GM21526 (cell line): ENCODE data around the gene PRSS33.

Source experiments
- ATAC-seq: cut with Tn5 transposase; IDR thresholded peaks from one replicate; pipeline ENCODE4 v1.9.1; 2021; ENCODE audit warnings: moderate library complexity; ENCODE audit not compliant: unreplicated experiment, low FRiP score

Gene PRSS33

DNA sequence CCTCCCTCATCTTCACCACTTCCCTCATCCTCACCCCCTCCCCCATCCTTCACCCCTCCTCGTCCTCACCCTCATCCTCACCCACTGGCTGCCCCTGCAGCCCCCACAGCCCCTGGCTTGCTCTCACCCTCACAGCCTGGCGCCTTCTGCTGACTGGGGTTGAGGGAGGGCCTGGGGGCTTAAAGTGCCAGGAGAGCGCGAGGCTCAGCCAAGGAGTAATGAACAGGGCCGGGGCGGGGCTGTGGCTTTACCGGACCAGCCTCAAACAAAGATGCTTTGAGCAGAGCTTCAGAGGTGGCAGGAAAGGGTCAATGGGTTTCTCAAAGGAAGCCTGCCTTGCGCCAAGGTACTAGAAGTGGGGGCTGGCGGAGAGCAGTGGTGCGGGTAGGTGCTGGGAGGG, at the start of gene PRSS33:
Gene PRSS33 (minus strand): TSS at position 155 of the 400 bp plus-strand sequence. CDS start 1,013 bp downstream, outside the sequence.
- ATAC-seq = no peak

GRCh38 chr16:2836646-2837508, 49.5 kb upstream of the PRSS33 start:
- no peak for ATAC-seq

GRCh38 chr16:2835638-2836493, 48.5 kb upstream of the PRSS33 start:
- ATAC-seq = no peak

DNA sequence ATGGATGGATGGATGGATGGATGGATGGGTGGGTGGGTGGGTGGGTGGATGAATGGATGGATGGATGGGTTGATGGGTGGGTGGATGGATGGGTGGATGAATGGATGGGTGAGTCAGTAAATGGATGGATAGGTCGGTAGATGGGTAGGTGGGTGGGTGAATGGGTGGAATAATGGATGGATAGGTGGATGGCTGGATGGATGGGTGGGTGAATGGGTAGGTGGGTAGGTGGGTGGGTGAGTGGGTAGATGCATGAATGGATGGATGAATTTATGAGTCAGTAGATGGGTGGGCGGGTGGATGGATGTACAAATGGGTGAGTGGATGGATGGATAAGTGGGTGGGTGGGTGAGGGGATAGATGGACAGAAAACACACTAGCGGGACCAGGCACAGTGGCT, 47.6 kb upstream of the PRSS33 start:
- no peak for ATAC-seq

GRCh38 chr16:2833776-2834175, 46.4 kb upstream of the PRSS33 start:
- no peak for ATAC-seq

DNA sequence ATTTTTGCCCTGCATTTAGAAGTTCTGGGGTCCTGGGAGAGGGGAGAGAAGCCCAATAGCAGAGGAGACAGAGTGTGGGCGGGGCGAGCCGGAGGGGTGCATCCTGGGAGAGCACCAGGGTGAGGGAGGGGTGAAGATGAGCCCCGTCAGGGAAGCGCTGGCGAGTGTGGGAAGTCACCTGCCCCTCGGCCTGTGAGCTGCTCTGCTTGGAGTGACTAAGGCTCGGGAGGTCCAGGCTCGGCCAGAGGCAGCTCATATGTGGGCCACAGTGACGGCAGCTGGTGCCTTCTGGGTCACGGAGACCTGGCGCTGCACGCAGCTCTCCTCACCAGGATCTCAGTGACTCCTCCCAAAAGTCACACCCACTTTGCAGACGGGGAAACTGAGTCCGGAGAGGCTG, 43.8 kb upstream of the PRSS33 start:
- no peak for ATAC-seq

DNA sequence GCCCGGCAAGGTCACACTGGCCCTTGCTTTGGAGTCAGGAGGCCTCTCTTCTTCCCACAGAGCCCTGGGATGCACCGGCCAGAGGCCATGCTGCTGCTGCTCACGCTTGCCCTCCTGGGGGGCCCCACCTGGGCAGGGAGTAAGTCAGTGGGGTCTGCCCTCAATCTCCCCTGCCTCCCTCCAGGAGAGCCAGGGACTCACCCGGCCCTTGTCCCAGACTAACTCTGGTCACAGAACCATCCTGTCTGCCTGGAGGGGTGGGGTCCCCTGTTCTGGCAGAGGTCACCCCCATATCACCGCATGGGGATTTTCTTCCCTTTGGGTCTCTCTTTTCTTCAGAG, 43.0 kb upstream of the PRSS33 start:
- ATAC-seq = no peak

DNA sequence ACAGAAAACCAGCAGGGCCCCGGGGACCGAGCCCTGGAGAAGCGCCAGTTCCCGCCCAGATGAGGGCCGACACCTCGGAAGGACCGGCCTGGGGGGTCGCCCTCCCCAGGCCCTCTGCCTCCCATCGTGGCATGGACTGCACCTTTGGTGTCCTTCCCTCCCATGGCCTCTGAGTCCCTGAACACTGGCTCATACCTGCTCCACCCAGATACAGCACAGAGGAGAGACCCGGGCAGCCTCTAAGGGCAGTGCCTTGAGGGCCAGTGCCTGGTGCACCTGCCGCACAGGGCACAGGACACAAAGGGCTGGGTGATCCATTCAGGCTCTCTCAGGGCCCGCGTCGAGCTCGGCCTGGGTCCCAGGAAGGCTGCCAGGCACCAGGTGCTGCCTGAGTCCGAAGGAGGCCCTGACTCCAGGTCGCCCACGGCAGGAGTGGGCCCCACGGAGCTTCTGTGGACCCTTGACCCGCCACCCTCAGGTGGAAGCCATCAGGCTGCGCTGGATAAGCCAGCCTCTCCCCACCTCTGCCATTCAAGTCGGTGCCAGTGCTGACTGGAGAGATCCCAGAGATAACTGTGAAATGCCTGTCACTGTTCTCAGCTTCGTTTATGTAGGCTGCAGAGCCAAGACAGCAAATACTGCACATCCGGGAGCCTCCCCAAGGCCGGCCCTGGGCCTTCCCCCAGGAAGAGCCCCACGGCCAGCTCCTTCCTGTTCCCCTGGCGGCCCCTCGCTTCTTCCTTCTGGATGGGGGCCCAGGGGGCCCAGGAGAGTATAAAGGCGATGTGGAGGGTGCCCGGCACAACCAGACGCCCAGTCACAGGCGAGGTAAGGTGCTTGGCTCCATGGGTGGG, 42.4 kb upstream of the PRSS33 start, which contains the start of gene ZG16B:
Gene ZG16B (plus strand): TSS at position 803 of the 854 bp plus-strand sequence. CDS start 139 bp downstream, outside the sequence.
- no peak for ATAC-seq

DNA sequence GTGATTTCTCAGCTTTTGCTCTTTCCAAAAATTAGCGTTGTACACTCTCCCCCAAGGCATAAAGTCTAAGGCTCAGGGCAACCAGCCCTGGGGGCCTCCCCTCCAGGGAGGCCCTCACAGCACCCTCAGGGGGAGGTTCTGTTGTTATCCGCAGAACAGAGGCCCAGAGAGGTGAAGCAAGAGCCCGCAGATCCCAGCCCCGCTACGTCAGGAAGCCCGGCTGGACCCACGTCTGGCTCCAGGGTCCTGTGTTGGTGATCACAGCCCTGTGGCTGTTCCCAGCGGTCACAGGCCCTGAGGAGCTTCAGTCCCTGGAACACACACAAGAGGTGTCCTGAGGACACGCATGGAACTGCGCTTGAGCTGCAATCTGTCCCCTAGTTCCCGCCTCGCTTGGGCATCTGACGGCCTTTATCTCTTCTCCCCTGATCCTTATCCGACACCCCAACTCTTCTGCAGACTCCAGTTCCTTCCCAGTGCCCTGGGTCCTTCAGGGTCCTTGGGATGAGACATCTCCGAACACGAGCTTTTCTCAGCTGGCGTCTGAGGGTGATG, 41.6 kb upstream of the PRSS33 start:
- ATAC-seq = no peak

GRCh38 chr16:2828521-2828840, 41.1 kb upstream of the PRSS33 start:
- ATAC-seq = no peak

DNA sequence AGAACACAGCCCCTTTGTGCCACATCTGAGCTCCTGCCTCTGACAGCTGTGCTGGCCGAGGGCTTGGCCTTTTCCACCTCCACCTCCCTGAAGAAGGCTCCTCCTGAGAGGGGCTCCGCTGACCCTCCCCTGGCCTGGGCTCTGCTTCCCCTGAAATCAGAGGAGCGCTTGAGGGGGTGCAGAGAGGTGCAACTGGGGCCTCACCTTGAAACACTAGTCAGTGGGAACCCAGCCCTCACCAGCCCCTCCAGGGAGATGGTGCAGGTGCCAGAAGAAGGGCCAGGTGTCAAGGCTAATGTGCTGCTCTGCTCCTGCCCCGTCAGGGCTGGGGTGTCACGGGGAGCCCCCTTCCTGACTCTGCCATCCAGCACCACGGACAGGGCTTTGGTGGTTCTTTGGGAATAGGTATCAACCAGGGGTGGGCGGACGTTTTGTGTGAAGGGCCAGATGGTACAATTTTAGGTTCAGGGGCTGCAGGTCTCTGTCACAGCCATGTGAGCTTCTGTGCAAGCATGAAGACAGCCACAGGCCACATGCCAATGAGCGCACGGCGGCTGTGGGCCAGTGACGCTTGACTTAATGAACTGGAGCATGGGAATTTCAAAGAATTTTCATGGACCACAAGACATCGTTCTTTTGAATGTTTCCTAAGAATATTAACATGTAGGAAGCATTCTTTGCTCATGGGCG, 40.6 kb upstream of the PRSS33 start:
- ATAC-seq = no peak

GRCh38 chr16:2827374-2827791, 40.0 kb upstream of the PRSS33 start:
- ATAC-seq = no peak

- no peak for ATAC-seq
Observed at GRCh38 chr16:2826591-2827373, 39.4 kb upstream of the PRSS33 start.

GRCh38 chr16:2825906-2826305, 38.5 kb upstream of the PRSS33 start:
- ATAC-seq = no peak

- no peak for ATAC-seq
Observed at GRCh38 chr16:2825049-2825742, 37.8 kb upstream of the PRSS33 start.

- ATAC-seq = no peak
Observed at GRCh38 chr16:2824626-2825025, 37.3 kb upstream of the PRSS33 start.

GRCh38 chr16:2822496-2822895, 35.1 kb upstream of the PRSS33 start:
- no peak for ATAC-seq

- ATAC-seq = no peak
Observed at GRCh38 chr16:2822158-2822495, 34.8 kb upstream of the PRSS33 start.
